ENCODE results near the gene IL17RE. TPM values are rescaled to one million over a fixed set of nuclear protein-coding genes. Genes with fewer than 3 reads are reported as not detected.
A peak's percentile ranks its signal among the peaks of the same experiment; 100 is the strongest.
"Not testable (repeated sequence)": the region's sequence is repeated elsewhere in the genome, so short reads cannot be mapped to it uniquely, and the experiment has no call there.

Gene IL17RE
- total RNA-seq, result 1.1 TPM
- long read RNA-seq, result 0 reads

DNA sequence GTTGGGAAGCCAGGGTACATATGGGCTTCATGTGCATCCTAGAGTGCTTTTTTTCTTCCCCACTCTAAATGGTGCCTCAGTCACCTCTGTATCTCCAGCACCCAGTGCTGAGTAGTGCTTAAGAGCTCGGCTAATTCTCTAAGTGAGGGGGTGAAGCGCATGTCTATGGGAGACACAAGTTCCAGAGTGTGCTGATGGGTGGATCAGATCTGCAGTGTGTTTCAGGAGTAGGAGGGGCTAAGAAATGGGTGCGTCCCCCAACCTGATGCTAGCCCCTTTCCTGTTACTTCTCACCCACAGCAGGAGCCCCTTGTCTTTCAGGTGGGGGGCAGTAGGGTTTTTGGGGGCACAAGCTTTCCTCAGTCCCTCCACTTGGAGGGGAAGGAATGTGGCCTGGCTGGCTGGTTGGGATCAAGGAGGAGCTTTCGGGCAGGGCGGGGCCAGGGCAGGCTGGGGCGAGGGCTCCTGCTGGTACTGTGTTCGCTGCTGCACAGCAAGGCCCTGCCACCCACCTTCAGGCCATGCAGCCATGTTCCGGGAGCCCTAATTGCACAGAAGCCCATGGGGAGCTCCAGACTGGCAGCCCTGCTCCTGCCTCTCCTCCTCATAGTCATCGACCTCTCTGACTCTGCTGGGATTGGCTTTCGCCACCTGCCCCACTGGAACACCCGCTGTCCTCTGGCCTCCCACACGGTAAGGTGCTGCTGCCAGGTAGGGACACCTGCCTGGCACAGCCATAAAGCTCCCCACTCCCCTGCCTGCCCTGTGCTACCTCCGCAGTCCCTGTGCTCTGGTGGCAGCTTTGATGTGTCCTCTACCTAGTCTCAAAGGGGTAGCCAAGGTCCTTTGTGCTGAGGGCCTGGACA is at the start of gene IL17RE:
Gene IL17RE, plus strand, starts transcription at position 477 of the 866 bp plus-strand sequence. Its CDS starts 85 bp downstream, at position 562.
- DNase-seq (ENCODE audit: low spot score), result no peak
- intact Hi-C loops (cut with DNase I), result no loop called here

DNA sequence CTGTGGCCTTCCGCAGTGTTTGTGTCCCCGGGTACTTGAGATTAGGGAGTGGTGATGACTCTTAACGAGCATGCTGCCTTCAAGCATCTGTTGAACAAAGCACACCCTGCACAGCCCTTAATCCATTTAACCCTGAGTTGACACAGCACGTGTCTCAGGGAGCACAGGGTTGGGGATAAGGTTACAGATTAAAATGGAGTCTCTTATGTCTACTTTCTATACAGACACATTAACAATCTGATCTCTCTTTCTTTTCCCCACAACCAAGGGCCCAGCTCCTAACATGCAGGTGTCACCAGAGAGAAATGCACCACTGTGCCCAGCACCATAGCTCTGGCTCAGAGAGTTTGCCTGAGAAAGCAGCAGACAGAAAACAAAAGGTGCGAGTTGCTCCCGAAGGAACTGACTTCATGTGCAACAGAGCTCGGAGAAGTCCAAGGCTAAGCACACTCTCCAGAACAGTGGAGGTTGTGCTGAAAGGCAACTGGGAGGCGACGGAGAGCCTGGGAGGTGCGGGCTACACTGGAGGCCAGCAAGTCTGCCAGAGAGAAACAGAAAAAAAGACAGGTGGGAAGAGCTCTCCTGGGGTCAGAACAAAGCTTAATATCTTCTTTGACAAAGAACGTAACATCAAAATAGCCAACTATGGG is 48.2 kb upstream of the IL17RE start:
- intact Hi-C loops (cut with DNase I), result not testable (repeated sequence)

GRCh38 chr3:9855594-9855993 is 47.1 kb upstream of the IL17RE start:
- no peak for DNase-seq (ENCODE audit: low spot score)
- intact Hi-C loops (cut with DNase I), result no loop called here

More for the DNA sequence above, 48.2 kb upstream of the IL17RE start:
- not testable (repeated sequence) for DNase-seq (ENCODE audit: low spot score)

GRCh38 chr3:9859530-9860025 is 43.1 kb upstream of the IL17RE start:
- intact Hi-C loops (cut with DNase I), result no loop called here
- DNase-seq (ENCODE audit: low spot score), result no peak

- no peak for DNase-seq (ENCODE audit: low spot score)
- intact Hi-C loops (cut with DNase I), result no loop called here
These were observed 41.4 kb upstream of the IL17RE start for GRCh38 chr3:9861201-9861600.

- intact Hi-C loops (cut with DNase I), result no loop called here
- no peak for DNase-seq (ENCODE audit: low spot score)
These were observed 41.0 kb upstream of the IL17RE start for GRCh38 chr3:9861626-9862130.

DNA sequence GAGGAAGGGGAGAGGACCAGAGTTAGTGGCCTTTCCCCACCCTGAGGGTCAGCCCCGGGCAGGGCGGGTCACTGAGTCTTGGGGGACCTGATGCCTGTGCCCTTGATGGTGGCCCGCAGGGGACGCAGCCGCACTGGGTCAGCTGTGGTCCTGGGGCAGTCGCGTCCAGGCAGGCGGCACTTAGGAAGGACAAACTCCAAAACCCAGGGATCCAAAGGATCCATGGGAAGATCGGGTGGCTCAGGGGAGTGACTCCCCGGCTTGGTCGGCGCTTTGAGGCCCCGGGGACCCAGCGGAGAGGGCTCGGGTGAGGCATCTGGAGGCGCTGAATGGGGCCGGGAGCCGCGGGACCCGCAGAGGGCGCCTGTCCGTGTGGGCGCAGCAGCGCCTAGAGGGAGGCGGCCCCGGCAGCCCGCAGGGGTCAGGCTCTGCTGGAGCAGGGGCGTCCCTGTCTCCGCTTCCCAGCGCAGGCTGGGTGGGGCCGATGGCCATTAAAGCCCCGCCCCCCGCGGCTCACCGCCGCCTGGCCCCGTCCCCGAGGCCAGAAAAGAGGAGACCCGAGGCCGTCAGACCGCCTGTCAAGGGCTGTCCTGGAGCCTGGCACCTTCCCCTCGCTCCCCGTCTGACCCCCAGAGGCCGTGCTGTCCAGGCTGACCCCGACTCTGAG is 40.1 kb upstream of the IL17RE start:
- intact Hi-C loops (cut with DNase I), result no loop called here
- no peak for DNase-seq (ENCODE audit: low spot score)

GRCh38 chr3:9863058-9863772 is 39.4 kb upstream of the IL17RE start:
- DNase-seq (ENCODE audit: low spot score), result no peak
- intact Hi-C loops (cut with DNase I), result no loop called here

DNA sequence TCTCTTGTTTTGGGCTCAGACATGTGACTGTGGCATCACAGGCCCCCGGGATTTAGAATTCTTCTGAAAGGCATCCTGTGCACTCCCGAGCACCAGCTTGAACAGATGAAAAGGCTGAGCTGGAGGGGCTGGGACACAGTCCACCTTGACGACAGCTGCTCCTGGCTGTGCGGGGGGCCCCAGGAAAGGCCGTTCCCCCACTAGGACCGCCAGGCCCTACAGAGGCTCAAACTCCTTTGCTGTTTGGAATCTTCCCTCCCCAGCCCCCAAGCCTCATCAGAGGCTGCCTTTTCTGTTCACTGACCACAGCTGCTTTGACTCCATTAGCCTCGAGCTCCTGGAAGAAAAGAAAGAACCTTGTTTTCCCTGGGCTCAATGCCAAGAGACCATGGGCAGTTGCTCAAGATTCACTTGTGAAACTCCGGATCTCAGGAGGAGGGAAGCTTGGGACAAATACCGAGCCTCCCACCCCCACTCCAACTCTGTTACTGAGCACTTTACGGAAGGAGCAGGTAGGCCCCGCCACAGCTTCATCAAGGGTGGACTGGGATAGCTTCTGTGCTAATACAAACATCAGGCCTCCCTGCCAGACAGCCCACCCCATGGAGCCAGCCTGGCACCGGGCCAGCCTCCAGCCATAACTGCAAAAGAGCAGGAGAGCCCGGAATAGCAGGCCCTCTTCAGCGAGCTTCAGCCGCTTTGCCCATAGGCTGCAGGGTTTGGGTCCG is 38.3 kb upstream of the IL17RE start:
- intact Hi-C loops (cut with DNase I), result no loop called here
- DNase-seq (ENCODE audit: low spot score), result no peak

DNA sequence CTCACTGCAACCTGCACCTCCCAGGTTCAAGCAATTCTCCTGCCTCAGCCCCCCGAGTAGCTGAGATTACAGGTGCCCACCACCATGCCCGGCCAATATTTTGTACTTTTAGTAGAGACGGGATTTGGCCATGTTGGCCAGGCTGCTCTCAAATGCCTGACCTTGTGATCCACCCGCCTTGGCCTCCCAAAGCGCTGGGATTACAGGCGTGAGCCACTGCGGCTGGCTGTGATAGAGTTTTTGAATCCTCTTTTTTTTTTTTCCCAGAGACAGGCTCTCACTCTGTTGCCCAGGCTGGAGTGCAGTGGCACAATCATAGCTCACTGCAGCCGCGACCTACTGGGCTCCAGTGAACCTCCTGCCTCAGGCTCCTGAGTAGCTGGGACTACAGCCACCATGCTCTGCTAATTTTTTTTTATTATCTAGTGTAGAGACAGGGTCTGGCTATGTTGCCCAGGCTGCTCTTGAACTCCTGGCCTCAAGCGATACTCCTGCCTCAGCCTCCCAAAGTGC is 37.5 kb upstream of the IL17RE start:
- DNase-seq (ENCODE audit: low spot score); intact Hi-C loops (cut with DNase I): not testable (repeated sequence)

- peak; percentile 60 for DNase-seq (ENCODE audit: low spot score)
- intact Hi-C loops (cut with DNase I), result no loop called here
These were observed 36.0 kb upstream of the IL17RE start for GRCh38 chr3:9866639-9867038.

- DNase-seq (ENCODE audit: low spot score), result peak; percentile 39
- intact Hi-C loops (cut with DNase I), result no loop called here
These were observed 35.5 kb upstream of the IL17RE start for GRCh38 chr3:9867106-9867505.

GRCh38 chr3:9869955-9870354 is 32.7 kb upstream of the IL17RE start:
- DNase-seq (ENCODE audit: low spot score), result no peak
- intact Hi-C loops (cut with DNase I), result no loop called here

- DNase-seq (ENCODE audit: low spot score), result no peak
- intact Hi-C loops (cut with DNase I), result no loop called here
These were observed 31.7 kb upstream of the IL17RE start for GRCh38 chr3:9870978-9871377.

DNA sequence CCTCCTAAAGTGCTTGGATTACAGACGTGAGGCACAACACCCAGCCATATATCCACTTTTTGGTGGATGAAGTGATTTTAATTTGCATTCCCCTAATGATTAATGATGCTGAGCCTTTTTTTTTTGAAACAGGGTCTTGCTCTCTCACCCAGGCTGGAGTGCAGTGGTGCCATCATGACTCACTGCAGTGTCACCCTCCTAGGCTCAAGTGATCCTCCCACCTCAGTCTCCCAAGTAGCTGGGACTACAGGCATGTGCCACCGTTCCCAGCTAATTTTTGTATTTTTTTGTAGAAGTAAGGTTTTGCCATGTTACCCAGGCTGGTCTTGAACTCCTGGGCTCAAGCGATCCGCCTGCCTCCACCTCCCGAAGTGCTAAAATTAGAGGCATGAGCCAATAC is 30.6 kb upstream of the IL17RE start:
- intact Hi-C loops (cut with DNase I), result not testable (repeated sequence)
- peak; percentile 7 for DNase-seq (ENCODE audit: low spot score)

DNA sequence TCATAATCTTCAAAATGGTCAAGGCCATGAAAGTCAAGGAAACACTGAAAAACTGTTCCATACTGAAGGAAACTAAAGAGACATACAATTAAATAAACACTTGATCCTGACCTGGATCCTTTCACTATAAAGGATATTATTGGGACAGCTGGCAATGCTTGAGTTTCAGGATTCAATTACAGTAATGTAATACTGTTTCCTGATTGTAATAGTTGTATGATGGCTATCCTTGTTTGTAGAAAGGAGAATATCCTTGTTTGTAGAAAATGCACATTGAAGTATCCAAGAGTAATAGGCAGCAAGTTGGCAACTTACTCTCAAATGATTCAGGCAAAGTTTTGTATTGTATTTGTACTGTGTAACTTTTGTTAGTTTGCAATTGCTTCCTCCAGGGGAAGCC is 27.2 kb upstream of the IL17RE start:
- intact Hi-C loops (cut with DNase I), result no loop called here
- no peak for DNase-seq (ENCODE audit: low spot score)

DNA sequence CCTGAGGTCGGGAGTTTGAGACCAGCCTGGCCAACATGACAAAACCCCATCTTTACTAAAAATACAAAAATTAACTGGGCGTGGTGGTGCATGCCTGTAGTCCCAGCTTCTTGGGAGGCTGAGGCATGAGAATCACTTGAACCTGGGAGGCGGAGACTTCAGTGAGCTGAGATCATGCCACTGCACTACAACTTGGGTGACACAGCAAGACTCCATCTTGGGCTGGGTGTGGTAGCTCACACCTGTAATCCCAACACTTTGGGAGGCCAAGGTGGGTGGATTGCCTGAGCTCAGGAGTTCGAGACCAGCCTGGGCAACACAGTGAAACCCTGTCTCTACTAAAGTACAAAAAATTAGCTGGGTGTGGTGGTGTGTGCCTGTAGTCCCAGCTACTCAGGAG is 26.4 kb upstream of the IL17RE start:
- DNase-seq (ENCODE audit: low spot score); intact Hi-C loops (cut with DNase I): not testable (repeated sequence)

DNA sequence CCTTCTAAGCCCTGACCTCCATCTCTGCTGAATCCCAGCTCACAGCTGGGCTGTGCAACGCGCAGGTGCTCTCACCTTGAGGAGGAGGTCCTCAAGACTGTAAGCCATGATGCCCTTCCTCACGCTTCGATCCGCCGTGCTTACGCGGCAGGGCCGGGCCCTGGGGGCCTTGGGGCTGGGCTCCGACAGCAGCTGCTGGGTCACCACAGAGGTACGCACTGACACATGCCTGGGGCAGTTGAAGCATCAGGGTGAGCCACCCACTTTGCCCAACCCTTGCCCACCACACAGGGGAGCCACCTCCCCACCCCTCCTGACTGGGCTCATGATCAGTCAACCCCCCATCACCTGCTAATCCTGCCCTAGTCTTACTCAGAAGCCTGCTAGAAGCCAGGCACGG is 25.7 kb upstream of the IL17RE start:
- no peak for DNase-seq (ENCODE audit: low spot score)
- intact Hi-C loops (cut with DNase I), result no loop called here

DNA sequence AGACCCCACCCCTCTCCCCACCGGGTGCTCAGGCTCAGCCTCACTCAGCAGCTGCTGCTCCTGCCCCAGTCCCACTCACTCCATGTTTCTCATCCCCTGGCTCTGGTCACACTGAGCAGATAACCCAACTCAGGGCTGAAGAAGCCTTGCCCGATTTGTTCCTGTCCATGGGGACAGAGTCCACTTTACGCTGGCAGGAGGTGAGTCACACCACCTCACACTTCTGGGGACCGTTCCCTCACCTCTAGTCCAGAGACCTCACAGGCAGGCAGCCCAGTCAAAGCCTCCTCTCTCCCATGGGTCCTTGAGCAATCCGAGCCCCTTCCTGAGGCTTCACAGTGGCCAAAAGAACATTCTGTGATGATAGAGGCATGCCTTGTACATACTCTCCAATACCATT is 23.9 kb upstream of the IL17RE start:
- DNase-seq (ENCODE audit: low spot score), result no peak
- intact Hi-C loops (cut with DNase I), result no loop called here
